B cell (primary cell): Measurements from ENCODE around the gene TOM1L2. TPM values are rescaled to one million over a fixed set of nuclear protein-coding genes. Genes with fewer than 3 reads are reported as not detected.

ENCODE experiments used
- ATAC-seq: fragments of 200-7000 bp; cut with Tn5 transposase; one replicate; pipeline ENCODE4 v1.10.0; 2021; ENCODE audit warnings: low read depth, mild to moderate bottlenecking, moderate number of reproducible peaks, moderate library complexity
- CTCF ChIA-PET: fragments of 350-600 bp; sonication (Branson Sonifier 250); formaldehyde crosslinking; loops from one replicate; lab custom pipeline; 2021; ENCODE audit warnings: antibody characterized with exemption, inconsistent platforms; lab: Charles Lee
- POLR2A ChIA-PET: fragments of 350-600 bp; sonication (Branson Sonifier 250); formaldehyde crosslinking; loops from one replicate; lab custom pipeline; 2021; ENCODE audit warnings: antibody characterized with exemption; lab: Charles Lee
- DNase-seq: peaks from one replicate; pipeline ENCODE4 v3.0.0; 2013
- H2AFZ ChIP-seq: 2 replicates; pipeline ENCODE4 v1.6.1; 2012; ENCODE audit warnings: mild to moderate bottlenecking, low read depth, low read length; ENCODE audit not compliant: insufficient read depth, poor library complexity, severe bottlenecking
- H3K27ac ChIP-seq, 2 donors: 1 replicate in 1 of 2; 2 replicates in 1 of 2; pipeline ENCODE4 v1.5.1; 2012 to 2013; ENCODE audit warnings: low read length in 2 of 2, mild to moderate bottlenecking in 2 of 2, moderate library complexity in 1 of 2
- H3K27me3 ChIP-seq, 4 experiments: fragments of 200-600 bp in 1 of 4; sonication (generic) in 1 of 4; replicated peaks in 1 of 4; 1 replicate in 2 of 4; 2 replicates in 2 of 4; pipeline versions ENCODE4 v1.6.1 to v1.7.0; 2013 to 2016; ENCODE audit warnings: low read length in 3 of 4, mild to moderate bottlenecking in 2 of 4, mixed read lengths in 1 of 4, moderate library complexity in 1 of 4; ENCODE audit not compliant: insufficient read depth in 4 of 4, control insufficient read depth in 3 of 4; ENCODE audit errors: control extremely low read depth in 1 of 4
- H3K36me3 ChIP-seq, 2 experiments: replicated peaks in 1 of 2; 1 replicate in 1 of 2; 2 replicates in 1 of 2; pipeline versions ENCODE4 v1.6.1 to v1.7.1; 2013; ENCODE audit warnings: low read length in 1 of 2; ENCODE audit not compliant: insufficient read depth in 2 of 2, control insufficient read depth in 1 of 2; ENCODE audit errors: control extremely low read depth in 1 of 2, extremely low read depth in 1 of 2
- H3K4me1 ChIP-seq, 2 donors: fragments of 200-600 bp in 1 of 2; sonication (generic) in 1 of 2; 1 replicate in 1 of 2; 2 replicates in 1 of 2; pipeline versions ENCODE4 v1.5.1 to v1.6.1; 2013 to 2017; ENCODE audit warnings: low read length in 2 of 2; ENCODE audit not compliant: control insufficient read depth in 2 of 2, insufficient read depth in 2 of 2
- H3K4me2 ChIP-seq: replicated peaks from 2 replicates; pipeline ENCODE3; 2012; ENCODE audit warnings: mild to moderate bottlenecking, low read depth, low read length; ENCODE audit not compliant: poor library complexity, severe bottlenecking
- H3K4me3 ChIP-seq, 5 experiments: fragments of 200-600 bp in 1 of 5; sonication (generic) in 1 of 5; 1 replicate in 3 of 5; 2 replicates in 2 of 5; pipeline versions ENCODE4 v1.5.1 to v1.7.0; 2011 to 2016; ENCODE audit warnings: low read length in 4 of 5, mild to moderate bottlenecking in 4 of 5, low read depth in 2 of 5, control low read depth in 1 of 5, moderate library complexity in 1 of 5; ENCODE audit not compliant: insufficient read depth in 1 of 5; ENCODE audit errors: control extremely low read depth in 1 of 5, extremely low read depth in 1 of 5
- H3K79me2 ChIP-seq: fragments of 200-600 bp; sonication (generic); one replicate; pipeline ENCODE4 v1.6.0; 2016; ENCODE audit warnings: low read length; ENCODE audit not compliant: control insufficient read depth, insufficient read depth
- H3K9ac ChIP-seq: fragments of 200-600 bp; sonication (generic); 2 replicates; pipeline ENCODE4 v1.6.1; 2017; ENCODE audit warnings: mild to moderate bottlenecking, low read length, moderate library complexity
- H3K9me3 ChIP-seq, 3 donors: one replicate each; pipeline versions ENCODE4 v1.6.1 to v1.7.1; 2013; ENCODE audit warnings: low read length in 2 of 3; ENCODE audit not compliant: control insufficient read depth in 2 of 3, insufficient read depth in 1 of 3; ENCODE audit errors: control extremely low read depth in 1 of 3
- H4K20me1 ChIP-seq: 2 replicates; pipeline ENCODE4 v1.6.0; 2012; ENCODE audit warnings: mild to moderate bottlenecking, low read length; ENCODE audit not compliant: insufficient read depth, control insufficient read depth, poor library complexity, severe bottlenecking
- H3K27ac Mint-ChIP-seq: one replicate; pipeline ENCODE4 v1.8.0; 2021; ENCODE audit warnings: mixed read lengths
- H3K27me3 Mint-ChIP-seq: one replicate; pipeline ENCODE4 v1.8.0; 2021; ENCODE audit warnings: mixed read lengths
- H3K4me1 Mint-ChIP-seq: one replicate; pipeline ENCODE4 v1.8.0; 2021; ENCODE audit warnings: mixed read lengths
- H3K4me3 Mint-ChIP-seq: one replicate; pipeline ENCODE4 v1.8.0; 2021; ENCODE audit warnings: mixed read lengths
- H3K9me3 Mint-ChIP-seq: one replicate; pipeline ENCODE4 v1.8.0; 2022; ENCODE audit warnings: mixed read lengths; ENCODE audit not compliant: insufficient read depth
- EZH2 ChIP-seq: IDR thresholded peaks from 2 replicates; pipeline ENCODE4 v1.6.1; 2012; ENCODE audit warnings: borderline replicate concordance, low read depth, mild to moderate bottlenecking, moderate library complexity, low read length; ENCODE audit not compliant: insufficient read depth, poor library complexity, severe bottlenecking
- WGBS: methylation state at CpG from one replicate; pipeline ENCODE4 v1.1.5; 2013; ENCODE audit warnings: missing lambda C conversion rate; ENCODE audit not compliant: insufficient coverage; 5-methylcytosine and 5-hydroxymethylcytosine counted together
- intact Hi-C: fragments of 100-400 bp; cut with micrococcal nuclease; formaldehyde crosslinking; loops from one replicate; pipeline ENCODE4 v1.10.0; 2022
- polyA plus RNA-seq: library from polyadenylated mRNA; depleted of rRNA; stranded (reverse); fragments of >200 nt; gene quantifications from 2 replicates; pipeline ENCODE4 v1.2.3, GENCODE V29; 2012
- total RNA-seq, 2 donors: library from RNA; stranded (reverse); fragments of 120-200 nt in 1 of 2; gene quantifications; 1 replicate in 1 of 2; 2 replicates in 1 of 2; pipeline versions ENCODE4 v1.2.3 to v1.2.4, GENCODE V29; 2013 to 2022
- TF ChIP-seq, protein P1 (sequence below): fragments of 200-600 bp; IDR thresholded peaks from one replicate; pipeline ENCODE4 v1.8.0; 2022; ENCODE audit warnings: antibody characterized with exemption, mild to moderate bottlenecking

The TOM1L2 gene
- total and polyA plus RNA-seq, 2 donors (not counting 1 experiment from before 2014, with no cell fraction given) = 25.1 to 29.7 TPM

DNA sequence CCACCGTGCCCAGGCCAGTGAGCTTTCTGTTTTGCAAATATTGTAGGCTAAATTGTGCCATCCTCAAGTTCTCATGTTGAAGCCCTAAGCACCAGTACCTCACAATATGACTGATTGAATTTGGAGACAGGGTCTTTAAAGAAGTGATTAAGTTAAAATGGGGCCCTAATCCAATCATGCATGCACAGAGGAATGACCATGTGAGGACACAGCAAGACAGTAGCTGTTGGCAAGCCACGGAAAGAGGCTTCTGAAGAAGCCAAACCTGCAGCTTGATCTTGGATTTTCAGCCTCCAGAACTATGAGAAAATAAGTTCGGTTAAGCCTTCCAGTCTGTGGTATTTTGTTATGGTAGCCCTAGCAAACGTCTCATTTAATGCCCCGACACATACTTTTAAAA lies 24.9 kb downstream of the TOM1L2 start:
- Histone ChIP-seq H3K4me1 (peaks cover 3 to 6% of the 10 kb centered on the region in 2 donors), H3K4me3 (no peak overlapping the region), H3K9me3 (no peaks in the 10 kb centered on the region), H3K36me3 (no peaks in the 10 kb centered on the region), H2AFZ (no peak overlapping the region), H3K27me3 (no peaks in the 10 kb centered on the region), H3K9ac (no peak overlapping the region), H4K20me1 (no peaks in the 10 kb centered on the region), H3K4me2 (no peak overlapping the region), H3K79me2 (peaks cover 20% of the 10 kb centered on the region), H3K27ac (no peak overlapping the region)
- Mint-ChIP-seq H3K9me3 (no peaks in the 10 kb centered on the region), H3K4me3 (no peak overlapping the region), H3K27ac (no peak overlapping the region), H3K27me3 (no peaks in the 10 kb centered on the region), H3K4me1 (peaks cover 11% of the 10 kb centered on the region)
- no peak for ATAC-seq
- TF ChIP-seq, protein P1, sequence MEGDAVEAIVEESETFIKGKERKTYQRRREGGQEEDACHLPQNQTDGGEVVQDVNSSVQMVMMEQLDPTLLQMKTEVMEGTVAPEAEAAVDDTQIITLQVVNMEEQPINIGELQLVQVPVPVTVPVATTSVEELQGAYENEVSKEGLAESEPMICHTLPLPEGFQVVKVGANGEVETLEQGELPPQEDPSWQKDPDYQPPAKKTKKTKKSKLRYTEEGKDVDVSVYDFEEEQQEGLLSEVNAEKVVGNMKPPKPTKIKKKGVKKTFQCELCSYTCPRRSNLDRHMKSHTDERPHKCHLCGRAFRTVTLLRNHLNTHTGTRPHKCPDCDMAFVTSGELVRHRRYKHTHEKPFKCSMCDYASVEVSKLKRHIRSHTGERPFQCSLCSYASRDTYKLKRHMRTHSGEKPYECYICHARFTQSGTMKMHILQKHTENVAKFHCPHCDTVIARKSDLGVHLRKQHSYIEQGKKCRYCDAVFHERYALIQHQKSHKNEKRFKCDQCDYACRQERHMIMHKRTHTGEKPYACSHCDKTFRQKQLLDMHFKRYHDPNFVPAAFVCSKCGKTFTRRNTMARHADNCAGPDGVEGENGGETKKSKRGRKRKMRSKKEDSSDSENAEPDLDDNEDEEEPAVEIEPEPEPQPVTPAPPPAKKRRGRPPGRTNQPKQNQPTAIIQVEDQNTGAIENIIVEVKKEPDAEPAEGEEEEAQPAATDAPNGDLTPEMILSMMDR = no peak
- TF ChIP-seq EZH2 = no peak
- intact Hi-C loops = no loop called here
- ChIA-PET CTCF (no interaction called here), POLR2A (no interaction called here)
- 100% methylated on average over 1 of the region's 5 CpGs for WGBS
- no peak for DNase-seq

DNA sequence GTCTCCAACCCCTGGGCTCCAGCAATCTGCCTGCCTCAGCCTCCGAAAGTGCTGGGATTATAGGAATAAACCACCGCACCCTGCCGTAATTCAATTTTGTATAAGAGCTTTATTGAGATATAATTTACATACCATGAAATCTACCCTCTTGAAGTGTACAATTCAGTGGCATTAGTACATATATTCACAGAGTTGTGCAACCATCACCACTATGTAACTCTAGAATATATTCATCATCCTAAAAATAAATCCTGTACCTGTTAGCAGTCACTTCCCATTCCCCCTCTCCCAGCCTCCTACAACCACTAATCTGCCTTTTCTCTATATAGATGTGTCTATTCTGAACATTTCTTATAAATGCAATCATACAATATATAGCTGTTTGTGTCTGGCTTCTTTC lies 26.1 kb downstream of the TOM1L2 start:
- ChIA-PET CTCF (interaction anchor here (1.9 kb wide), 1 partner anchor 27 kb away, joined by 5 read pairs; no protein-coding TSS in a partner anchor), POLR2A (no interaction called here)
- Histone ChIP-seq H3K27ac (no peak overlapping the region), H2AFZ (no peak overlapping the region), H3K79me2 (peaks cover 28% of the 10 kb centered on the region), H3K4me3 (no peak overlapping the region), H3K36me3 (no peaks in the 10 kb centered on the region), H4K20me1 (no peaks in the 10 kb centered on the region), H3K9me3 (no peaks in the 10 kb centered on the region), H3K9ac (no peak overlapping the region), H3K27me3 (no peaks in the 10 kb centered on the region), H3K4me2 (no peak overlapping the region), H3K4me1 (peaks cover 3 to 6% of the 10 kb centered on the region in 2 donors)
- Mint-ChIP-seq H3K9me3 (no peaks in the 10 kb centered on the region), H3K27ac (no peak overlapping the region), H3K4me3 (no peak overlapping the region), H3K4me1 (peaks cover 11% of the 10 kb centered on the region), H3K27me3 (no peaks in the 10 kb centered on the region)
- intact Hi-C loops = no loop called here
- WGBS = no CpG with 5 or more reads among the region's 3 CpGs
- no peak for DNase-seq
- no peak for TF ChIP-seq EZH2
- TF ChIP-seq, protein P1 = no peak
- no peak for ATAC-seq
